ENCODE measurements around the gene ACVR1B.

The ACVR1B gene

DNA sequence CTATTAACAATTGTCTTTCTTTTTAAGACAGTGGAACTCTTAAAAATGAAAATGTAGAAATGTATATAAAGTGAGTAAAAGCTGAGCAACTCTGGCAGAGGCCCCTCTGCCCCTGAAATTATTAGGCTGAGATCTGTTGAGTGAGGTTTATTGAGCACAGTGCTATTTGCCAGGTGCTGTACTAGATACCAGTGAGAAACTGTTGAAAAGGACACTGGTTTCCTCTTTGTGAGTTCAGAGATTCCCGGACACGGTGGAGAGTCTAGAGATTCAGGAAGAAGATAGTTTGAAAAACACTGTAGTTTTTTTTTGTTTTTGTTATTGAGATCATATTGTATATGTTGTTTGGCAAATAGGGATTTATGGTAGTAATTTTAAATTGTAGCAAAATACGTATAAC is 11.2 kb downstream of the ACVR1B start:
- DNase-seq (ENCODE audit: low spot score) = no peak
- TF ChIP-seq, protein P1, sequence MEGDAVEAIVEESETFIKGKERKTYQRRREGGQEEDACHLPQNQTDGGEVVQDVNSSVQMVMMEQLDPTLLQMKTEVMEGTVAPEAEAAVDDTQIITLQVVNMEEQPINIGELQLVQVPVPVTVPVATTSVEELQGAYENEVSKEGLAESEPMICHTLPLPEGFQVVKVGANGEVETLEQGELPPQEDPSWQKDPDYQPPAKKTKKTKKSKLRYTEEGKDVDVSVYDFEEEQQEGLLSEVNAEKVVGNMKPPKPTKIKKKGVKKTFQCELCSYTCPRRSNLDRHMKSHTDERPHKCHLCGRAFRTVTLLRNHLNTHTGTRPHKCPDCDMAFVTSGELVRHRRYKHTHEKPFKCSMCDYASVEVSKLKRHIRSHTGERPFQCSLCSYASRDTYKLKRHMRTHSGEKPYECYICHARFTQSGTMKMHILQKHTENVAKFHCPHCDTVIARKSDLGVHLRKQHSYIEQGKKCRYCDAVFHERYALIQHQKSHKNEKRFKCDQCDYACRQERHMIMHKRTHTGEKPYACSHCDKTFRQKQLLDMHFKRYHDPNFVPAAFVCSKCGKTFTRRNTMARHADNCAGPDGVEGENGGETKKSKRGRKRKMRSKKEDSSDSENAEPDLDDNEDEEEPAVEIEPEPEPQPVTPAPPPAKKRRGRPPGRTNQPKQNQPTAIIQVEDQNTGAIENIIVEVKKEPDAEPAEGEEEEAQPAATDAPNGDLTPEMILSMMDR (IDR thresholded peaks at IDR 0.05; ENCODE audit: extremely low read depth, insufficient read depth, missing control alignments) = no peak
- in situ Hi-C loops (cut with MboI; ENCODE audit: low pct_unique_long_range_greater_than_20kb, low sequenced_read_pairs, unreplicated experiment) = no loop called here

DNA sequence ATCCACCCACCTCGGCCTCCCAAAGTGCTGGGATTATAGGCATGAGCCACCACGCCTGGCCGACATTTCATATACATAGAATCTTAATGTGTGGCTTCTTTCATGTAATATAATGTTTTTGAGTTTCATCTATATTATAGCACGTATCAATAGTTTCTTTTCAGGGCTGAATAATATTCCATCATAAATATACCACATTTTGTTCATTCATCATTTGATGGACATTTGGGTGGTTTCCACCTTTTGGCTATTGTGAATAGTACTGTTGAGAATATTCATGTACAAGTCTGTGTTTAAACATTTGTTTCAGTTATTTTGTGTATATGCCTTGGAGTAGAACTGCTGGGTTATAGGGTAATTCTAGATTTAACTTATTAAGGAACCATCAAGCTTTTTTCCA is 12.0 kb downstream of the ACVR1B start:
- TF ChIP-seq, protein P1 (IDR thresholded peaks at IDR 0.05; ENCODE audit: extremely low read depth, insufficient read depth, missing control alignments) = no peak
- DNase-seq (ENCODE audit: low spot score) = no peak
- in situ Hi-C loops (cut with MboI; ENCODE audit: low pct_unique_long_range_greater_than_20kb, low sequenced_read_pairs, unreplicated experiment) = no loop called here

DNA sequence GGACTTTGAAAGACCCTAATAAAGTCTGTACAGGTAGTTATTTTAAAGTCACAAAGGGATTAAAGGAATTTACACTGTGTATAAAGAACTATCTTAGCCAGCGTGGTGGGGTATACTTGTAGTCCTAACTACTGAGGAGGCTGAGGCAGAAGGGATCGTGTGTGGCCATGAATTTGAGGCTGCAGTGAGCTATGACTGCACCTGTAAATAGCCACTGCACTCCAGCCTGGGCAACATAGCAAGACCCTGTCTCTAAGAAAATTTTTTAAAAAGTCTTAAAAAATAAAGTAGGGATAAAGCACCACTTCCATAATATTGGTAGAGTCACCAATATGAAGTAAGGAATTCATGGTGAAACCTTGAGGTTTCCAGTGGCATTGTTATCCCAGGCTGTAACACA is 18.1 kb downstream of the ACVR1B start:
- in situ Hi-C loops (cut with MboI; ENCODE audit: low pct_unique_long_range_greater_than_20kb, low sequenced_read_pairs, unreplicated experiment) = loop anchor here (10.0 kb wide), 1 partner anchor 75 kb away; no protein-coding TSS in a partner anchor
- TF ChIP-seq, protein P1 (IDR thresholded peaks at IDR 0.05; ENCODE audit: extremely low read depth, insufficient read depth, missing control alignments) = no peak
- DNase-seq (ENCODE audit: low spot score) = no peak

DNA sequence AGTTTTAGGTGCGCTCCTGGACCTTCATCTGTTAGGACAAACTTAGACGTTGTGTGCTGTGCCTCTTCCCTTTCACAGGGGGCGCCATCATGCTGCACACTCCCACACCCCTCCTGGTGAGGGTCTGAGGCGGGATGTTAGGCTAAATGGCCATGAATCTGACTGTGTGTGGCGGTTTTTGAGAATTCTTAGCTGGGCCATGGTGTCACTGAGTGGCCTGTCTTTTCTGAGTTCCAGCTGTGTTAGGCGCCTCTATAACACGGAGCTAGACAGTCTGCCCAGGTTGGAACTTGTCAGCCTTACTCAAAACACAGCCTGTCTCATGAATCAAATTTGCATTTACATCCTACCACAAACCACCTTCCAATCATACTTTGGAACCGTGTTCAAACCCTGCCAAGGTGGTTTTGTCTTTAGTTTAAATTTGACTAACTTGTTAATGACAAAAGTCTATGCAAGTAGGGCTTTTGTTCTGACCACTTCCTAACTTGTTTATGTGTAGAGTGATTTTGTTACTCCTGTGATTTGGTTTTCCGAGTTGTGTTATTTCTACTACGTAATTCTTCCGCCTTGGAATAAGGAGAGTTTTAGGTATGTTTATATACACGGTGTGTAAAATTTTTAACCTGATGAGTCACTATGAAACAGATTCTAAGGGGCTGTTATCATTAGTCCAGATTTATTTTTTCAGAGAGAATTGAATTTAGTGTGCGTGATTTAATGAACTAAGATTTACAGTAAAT is 19.6 kb downstream of the ACVR1B start:
- TF ChIP-seq, protein P1 (IDR thresholded peaks at IDR 0.05; ENCODE audit: extremely low read depth, insufficient read depth, missing control alignments) = peak; percentile 67
- peak; percentile 74 for DNase-seq (ENCODE audit: low spot score)
- in situ Hi-C loops (cut with MboI; ENCODE audit: low pct_unique_long_range_greater_than_20kb, low sequenced_read_pairs, unreplicated experiment) = loop anchor here (10.0 kb wide), 1 partner anchor 76 kb away; no protein-coding TSS in a partner anchor

DNA sequence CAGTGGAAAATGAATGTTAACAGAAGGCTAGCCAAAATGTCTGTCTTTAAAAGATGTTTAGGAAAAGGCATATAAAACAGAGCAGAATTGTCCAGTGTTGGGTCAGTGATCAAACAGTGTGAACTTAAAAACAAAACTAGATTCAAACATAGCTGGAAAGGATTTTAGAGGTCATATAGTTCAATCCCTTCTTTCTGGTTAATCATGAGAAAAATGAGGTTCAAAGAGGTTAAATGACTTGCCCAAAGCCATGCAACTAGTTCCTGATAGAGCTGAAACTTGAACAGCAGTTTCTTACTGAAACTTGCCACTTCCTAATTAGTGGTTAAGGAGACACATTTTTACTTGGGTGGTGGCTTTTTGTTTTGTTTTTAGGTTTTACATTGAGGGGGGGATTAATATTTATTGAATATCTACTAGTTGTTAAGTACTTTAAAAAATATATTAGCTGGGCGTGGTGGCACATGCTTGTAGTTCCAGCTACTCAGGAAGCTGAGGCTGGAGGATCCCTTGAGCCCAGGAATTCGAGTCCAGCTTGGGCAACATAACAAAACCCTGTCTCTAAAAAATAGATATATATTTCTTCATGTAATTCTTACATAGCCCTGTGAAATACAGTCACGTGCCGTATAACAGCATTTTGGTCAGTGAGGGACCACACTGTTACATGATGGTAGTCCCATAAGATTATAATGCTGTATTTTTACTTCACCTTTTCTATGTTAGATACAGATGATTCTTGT is 20.4 kb downstream of the ACVR1B start:
- DNase-seq (ENCODE audit: low spot score) = no peak
- TF ChIP-seq, protein P1 (IDR thresholded peaks at IDR 0.05; ENCODE audit: extremely low read depth, insufficient read depth, missing control alignments) = no peak
- in situ Hi-C loops (cut with MboI; ENCODE audit: low pct_unique_long_range_greater_than_20kb, low sequenced_read_pairs, unreplicated experiment) = loop anchor here (10.0 kb wide), 1 partner anchor 77 kb away; no protein-coding TSS in a partner anchor

DNA sequence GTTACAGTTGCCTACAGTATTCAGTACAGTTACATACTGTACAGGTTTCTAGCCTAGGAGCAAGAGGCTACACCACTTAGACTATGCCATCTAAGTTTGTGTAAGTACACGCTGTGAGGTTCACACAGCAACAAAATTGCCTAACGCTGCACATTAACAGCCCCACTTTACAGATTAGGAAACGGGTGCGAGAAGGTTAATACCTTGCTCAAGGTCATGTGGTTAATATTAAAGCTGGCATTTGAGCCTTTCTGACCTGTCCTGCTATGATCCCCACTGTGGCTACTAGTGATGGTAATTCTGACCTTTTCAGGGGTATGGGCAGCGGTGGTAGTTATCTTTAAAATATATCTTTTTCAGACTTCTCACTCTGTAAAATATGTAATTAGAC is 20.9 kb downstream of the ACVR1B start:
- TF ChIP-seq, protein P1 (IDR thresholded peaks at IDR 0.05; ENCODE audit: extremely low read depth, insufficient read depth, missing control alignments) = no peak
- DNase-seq (ENCODE audit: low spot score) = no peak
- in situ Hi-C loops (cut with MboI; ENCODE audit: low pct_unique_long_range_greater_than_20kb, low sequenced_read_pairs, unreplicated experiment) = loop anchor here (10.0 kb wide), 1 partner anchor 78 kb away; no protein-coding TSS in a partner anchor

All from GM13977 (cell line).